H1 (cell line): ENCODE measurements around the gene DIAPH2. TPM values are rescaled to one million over a fixed set of nuclear protein-coding genes. Genes with fewer than 3 reads are reported as not detected.

ENCODE experiments used
- CTCF ChIA-PET: fragments of 300-600 bp; sonication (Branson Sonifier 250); formaldehyde crosslinking; loops from one replicate; lab custom pipeline; 2021; ENCODE audit not compliant: partially characterized antibody; lab: Charles Lee
- POLR2A ChIA-PET: fragments of 300-600 bp; sonication (Branson Sonifier 250); formaldehyde crosslinking; loops from one replicate; lab custom pipeline; 2021; ENCODE audit warnings: inconsistent platforms; ENCODE audit not compliant: partially characterized antibody; lab: Charles Lee
- DNase-seq, 2 experiments: peaks; one replicate each; pipeline versions ENCODE4 v3.0.0 to v3.0.0-alpha.2; 2010 to 2022; ENCODE audit warnings: low spot score in 2 of 2, low read depth in 1 of 2, mixed read lengths in 1 of 2
- FAIRE-seq: peaks from 2 replicates; lab custom pipeline; 2011; peaks lifted over from hg19 to GRCh38; lab: Jason Lieb, UNC
- H2AFZ ChIP-seq: 2 replicates; pipeline ENCODE4 v1.8.1; 2012; ENCODE audit warnings: low read length, inconsistent platforms
- H2AK5ac ChIP-seq: 2 replicates; pipeline ENCODE4 v1.6.1; 2013; ENCODE audit warnings: low read depth, low read length
- H2BK120ac ChIP-seq: replicated peaks from 2 replicates; pipeline ENCODE3; 2013; ENCODE audit warnings: low read depth, low read length, inconsistent platforms
- H2BK12ac ChIP-seq: 2 replicates; pipeline ENCODE4 v1.6.1; 2013; ENCODE audit warnings: low read depth, low read length
- H2BK15ac ChIP-seq: 2 replicates; pipeline ENCODE4 v1.6.1; 2013; ENCODE audit warnings: low read length
- H2BK20ac ChIP-seq: 2 replicates; pipeline ENCODE4 v1.6.1; 2013; ENCODE audit warnings: low read length
- H2BK5ac ChIP-seq: 2 replicates; pipeline ENCODE4 v1.6.1; 2013; ENCODE audit warnings: low read depth, low read length
- H3K14ac ChIP-seq: 2 replicates; pipeline ENCODE4 v1.6.1; 2013; ENCODE audit warnings: inconsistent platforms; ENCODE audit not compliant: insufficient read length
- H3K18ac ChIP-seq: 2 replicates; pipeline ENCODE4 v1.6.1; 2013; ENCODE audit warnings: low read length; ENCODE audit errors: extremely low read depth
- H3K23ac ChIP-seq: 2 replicates; pipeline ENCODE4 v1.6.1; 2013; ENCODE audit warnings: inconsistent platforms; ENCODE audit not compliant: insufficient read length
- H3K23me2 ChIP-seq: 2 replicates; pipeline ENCODE4 v1.6.1; 2013; ENCODE audit warnings: low read depth, low read length
- H3K27ac ChIP-seq: 2 replicates; pipeline ENCODE4 v1.6.1; 2011; ENCODE audit warnings: low read depth, low read length, inconsistent platforms
- H3K27me3 ChIP-seq, 4 experiments: replicated peaks in 1 of 4; 1 replicate in 1 of 4; 2 replicates in 3 of 4; pipeline versions ENCODE4 v1.6.1 to v1.8.1; 2011 to 2013; ENCODE audit warnings: low read length in 3 of 4, mild to moderate bottlenecking in 3 of 4, inconsistent platforms in 2 of 4, mixed read lengths in 2 of 4, moderate library complexity in 1 of 4; ENCODE audit not compliant: control insufficient read depth in 3 of 4, insufficient read depth in 3 of 4; ENCODE audit errors: extremely low read depth in 1 of 4
- H3K36me3 ChIP-seq, 4 experiments: 2 replicates each; pipeline versions ENCODE4 v1.6.1 to v1.8.1; 2011 to 2013; ENCODE audit warnings: mild to moderate bottlenecking in 4 of 4, low read length in 3 of 4, moderate library complexity in 2 of 4, control low read depth in 1 of 4, inconsistent platforms in 1 of 4; ENCODE audit not compliant: insufficient read depth in 4 of 4, control insufficient read depth in 2 of 4
- H3K4ac ChIP-seq: replicated peaks from 2 replicates; pipeline ENCODE3; 2013; ENCODE audit warnings: low read length, low read depth, mixed read lengths, inconsistent platforms; ENCODE audit not compliant: insufficient read length
- H3K4me1 ChIP-seq, 4 experiments: replicated peaks in 1 of 4; 1 replicate in 1 of 4; 2 replicates in 3 of 4; pipeline versions ENCODE4 v1.6.1 to v1.8.1; 2011 to 2013; ENCODE audit warnings: low read length in 3 of 4, inconsistent platforms in 2 of 4, mixed read lengths in 1 of 4; ENCODE audit not compliant: insufficient read depth in 4 of 4, control insufficient read depth in 3 of 4
- H3K4me2 ChIP-seq, 2 experiments: 2 replicates each; pipeline versions ENCODE4 v1.6.1 to v1.8.1; 2011 to 2013; ENCODE audit warnings: low read depth in 2 of 2, low read length in 2 of 2, control low read depth in 1 of 2, inconsistent platforms in 1 of 2, mild to moderate bottlenecking in 1 of 2; ENCODE audit not compliant: insufficient read depth in 1 of 2
- H3K4me3 ChIP-seq, 4 experiments: fragments of 200-600, 300-600 bp in 1 of 4; sonication (generic), shearing (Covaris generic), sonication (Bioruptor Twin) in 1 of 4; 2 replicates each; pipeline versions ENCODE4 v1.5.1 to v1.8.1; 2011 to 2016; ENCODE audit warnings: low read length in 4 of 4, low read depth in 3 of 4, control low read depth in 2 of 4, inconsistent platforms in 2 of 4, mild to moderate bottlenecking in 2 of 4, mixed read lengths in 1 of 4, moderate library complexity in 1 of 4; ENCODE audit not compliant: insufficient read depth in 2 of 4; ENCODE audit errors: extremely low read depth in 1 of 4
- H3K56ac ChIP-seq: replicated peaks from 2 replicates; pipeline ENCODE3; 2013; ENCODE audit warnings: low read depth, mild to moderate bottlenecking, mixed read lengths, low read length, inconsistent platforms; ENCODE audit not compliant: insufficient read length
- H3K79me1 ChIP-seq: 2 replicates; pipeline ENCODE4 v1.6.1; 2013; ENCODE audit warnings: low read depth, low read length, control low read depth
- H3K79me2 ChIP-seq, 2 experiments: 2 replicates each; pipeline versions ENCODE4 v1.6.1 to v1.8.1; 2012 to 2013; ENCODE audit warnings: low read length in 2 of 2, mild to moderate bottlenecking in 2 of 2, inconsistent platforms in 1 of 2; ENCODE audit not compliant: insufficient read depth in 2 of 2, control insufficient read depth in 1 of 2
- H3K9ac ChIP-seq, 4 experiments: replicated peaks in 1 of 4; 1 replicate in 1 of 4; 2 replicates in 3 of 4; pipeline versions ENCODE4 v1.6.1 to v1.8.1; 2011 to 2013; ENCODE audit warnings: low read depth in 3 of 4, low read length in 3 of 4, control low read depth in 2 of 4, mild to moderate bottlenecking in 2 of 4, moderate library complexity in 2 of 4, inconsistent platforms in 1 of 4; ENCODE audit errors: extremely low read depth in 1 of 4
- H3K9me3 ChIP-seq, 2 experiments: 2 replicates each; pipeline versions ENCODE4 v1.6.1 to v1.8.1; 2012 to 2013; ENCODE audit warnings: mild to moderate bottlenecking in 2 of 2, moderate library complexity in 2 of 2, control low read depth in 1 of 2, inconsistent platforms in 1 of 2, low read depth in 1 of 2, low read length in 1 of 2, mixed read lengths in 1 of 2; ENCODE audit not compliant: insufficient read depth in 2 of 2
- H4K20me1 ChIP-seq, 2 experiments: replicated peaks in 1 of 2; 2 replicates each; pipeline versions ENCODE3 to v1.8.1; 2011 to 2013; ENCODE audit warnings: inconsistent platforms in 2 of 2, low read length in 2 of 2, mild to moderate bottlenecking in 1 of 2; ENCODE audit not compliant: insufficient read depth in 2 of 2, control insufficient read depth in 1 of 2
- H4K5ac ChIP-seq: 2 replicates; pipeline ENCODE4 v1.6.1; 2013; ENCODE audit warnings: low read length, low read depth, mixed read lengths, inconsistent platforms; ENCODE audit not compliant: insufficient read length
- H4K8ac ChIP-seq: 2 replicates; pipeline ENCODE4 v1.8.0; 2013; ENCODE audit warnings: mild to moderate bottlenecking, moderate library complexity, low read length, inconsistent platforms; ENCODE audit not compliant: insufficient read depth; ENCODE audit errors: extremely low read depth
- H4K91ac ChIP-seq: replicated peaks from 2 replicates; pipeline ENCODE3; 2013; ENCODE audit warnings: low read length, mixed read lengths, inconsistent platforms; ENCODE audit not compliant: insufficient read length
- ATF2 ChIP-seq: IDR thresholded peaks from 2 replicates; pipeline ENCODE4 v1.6.1; 2012; ENCODE audit warnings: low read length, inconsistent platforms
- ATF3 ChIP-seq: IDR thresholded peaks from 2 replicates; pipeline ENCODE4 v1.6.1; 2011; ENCODE audit warnings: low read depth, mild to moderate bottlenecking, low read length; ENCODE audit not compliant: insufficient read depth
- BRCA1 ChIP-seq: IDR thresholded peaks from 2 replicates; pipeline ENCODE4 v1.6.1; 2012; ENCODE audit warnings: low read depth, low read length, improper control_type of control experiment
- CHD2 ChIP-seq: IDR thresholded peaks from 2 replicates; pipeline ENCODE4 v1.6.1; 2012; ENCODE audit warnings: low read length, improper control_type of control experiment
- KDM5A ChIP-seq: fragments of 200-600 bp; IDR thresholded peaks from 2 replicates; pipeline ENCODE4 v1.7.1; 2012; ENCODE audit warnings: mild to moderate bottlenecking, low read length, inconsistent platforms, mixed read lengths
- MAFK ChIP-seq: IDR thresholded peaks from 2 replicates; pipeline ENCODE4 v1.6.1; 2012; ENCODE audit warnings: low read depth, mild to moderate bottlenecking, improper control_type of control experiment, low read length
- RAD21 ChIP-seq, 2 experiments: IDR thresholded peaks in 1 of 2; conservative IDR thresholded peaks in 1 of 2; 2 replicates each; pipeline ENCODE4 v1.6.1; 2011; ENCODE audit warnings: low read depth in 2 of 2, low read length in 2 of 2, improper control_type of control experiment in 1 of 2, inconsistent platforms in 1 of 2, mild to moderate bottlenecking in 1 of 2, moderate library complexity in 1 of 2
- SIRT6 ChIP-seq: IDR thresholded peaks from one replicate; pipeline ENCODE4 v1.7.1; 2012; ENCODE audit warnings: low read length, inconsistent platforms
- SP2 ChIP-seq: IDR thresholded peaks from 2 replicates; pipeline ENCODE4 v1.6.1; 2012; ENCODE audit warnings: mild to moderate bottlenecking, low read length, inconsistent platforms
- TAF1 ChIP-seq: IDR thresholded peaks from 2 replicates; pipeline ENCODE4 v1.6.1; 2011; ENCODE audit warnings: mild to moderate bottlenecking, low read depth, low read length
- USF2 ChIP-seq: IDR thresholded peaks from 2 replicates; pipeline ENCODE4 v1.6.1; 2011; ENCODE audit warnings: low read length, improper control_type of control experiment
- WGBS, 2 experiments: shearing (Covaris generic) in 1 of 2; methylation state at CpG; one replicate each; pipeline versions ENCODE4 v1.1.6 to v1.1.7; 2013 to 2015; ENCODE audit warnings: low lambda C conversion rate in 2 of 2, mixed read lengths in 2 of 2, inconsistent platforms in 1 of 2, low coverage in 1 of 2, missing lambda C conversion rate in 1 of 2; ENCODE audit not compliant: insufficient replicate concordance in 2 of 2, insufficient coverage in 1 of 2, insufficient read length in 1 of 2; ENCODE audit errors: extremely low coverage in 1 of 2, missing lambda C conversion rate in 1 of 2; 5-methylcytosine and 5-hydroxymethylcytosine counted together
- polyA plus RNA-seq, 7 experiments: library from polyadenylated mRNA; depleted of rRNA in 3 of 7; stranded (reverse) in 5 of 7; unstranded in 2 of 7; fragments of >200 nt in 5 of 7; fragments of 200-250 nt in 2 of 7; gene quantifications; 1 replicate in 5 of 7; 2 replicates in 1 of 7; 4 replicates in 1 of 7; pipeline versions ENCODE4 v1.2.1 to v1.2.3, GENCODE V29; 2011 to 2013; ENCODE audit warnings: missing spikeins in 2 of 7, mixed read lengths in 2 of 7
- total RNA-seq: library from RNA; stranded (reverse); fragmentation: NEBNext Ultra II Directional; extraction: Animal tissue kit (Norgen Biotek cat#: 25700); gene quantifications from 2 replicates; pipeline ENCODE4 v1.2.1, GENCODE V29; 2021

The DIAPH2 gene
- total and polyA plus RNA-seq, 2 of the 8 experiments (the other 6 are each of a cell fraction or from before 2014, with no cell fraction given) = 4.4 to 24.3 TPM

GRCh38 chrX:96689991-96690390 is 5.3 kb downstream of the DIAPH2 start:
- no peak for FAIRE-seq
- no peak for TF ChIP-seq KDM5A
- no peak for TF ChIP-seq CHD2
- no peak for TF ChIP-seq BRCA1
- TF ChIP-seq USF2 = no peak
- TF ChIP-seq SIRT6 = no peak
- TF ChIP-seq MAFK = no peak
- TF ChIP-seq ATF3 = no peak
- no peak for TF ChIP-seq RAD21 (IDR thresholded peaks at IDR 0.05 in 1 of 2, conservative IDR thresholded peaks at IDR 0.05 in 1 of 2; ENCODE audit: low read depth in 2 of 2, low read length in 2 of 2)
- no peak for TF ChIP-seq TAF1
- no peak for TF ChIP-seq ATF2
- no peak for TF ChIP-seq SP2

More at GRCh38 chrX:96689991-96690390, 5.3 kb downstream of the DIAPH2 start:
- H2BK120ac ChIP-seq = no peak overlapping the region
- H2AFZ ChIP-seq = no peak overlapping the region
- no peak overlapping the region for H4K5ac ChIP-seq
- H2BK5ac ChIP-seq = no peak overlapping the region
- DNase-seq = no peak
- H3K4me3 ChIP-seq = no peak overlapping the region
- H3K27ac ChIP-seq = no peak overlapping the region
- H4K8ac ChIP-seq = no peak overlapping the region
- H3K18ac ChIP-seq = no peak overlapping the region
- WGBS, 2 experiments = 78% methylated on average over 2 of the region's 2 CpGs; no CpG with 5 or more reads in 1 of the 2 experiments
- no peaks in the 10 kb centered on the region for H4K20me1 ChIP-seq
- no peak overlapping the region for H2BK20ac ChIP-seq
- no peaks in the 10 kb centered on the region for H3K79me1 ChIP-seq
- no peak overlapping the region for H3K14ac ChIP-seq
- peaks cover 0 to 13% (median 3%) of the 10 kb centered on the region in 4 experiments; a peak in 2 of 7 replicates for H3K4me1 ChIP-seq
- no peak overlapping the region for H4K91ac ChIP-seq
- H3K36me3 ChIP-seq = no peaks in the 10 kb centered on the region
- no peaks in the 10 kb centered on the region for H3K9me3 ChIP-seq
- POLR2A ChIA-PET = interaction anchor here (0.9 kb wide), 1 partner anchor 9 kb away, joined by 3 read pairs; no protein-coding TSS in a partner anchor
- H3K23ac ChIP-seq = no peak overlapping the region
- H2AK5ac ChIP-seq = no peak overlapping the region
- peaks cover 0 to 4% of the 10 kb centered on the region in 2 experiments; a peak in 2 of 4 replicates for H3K79me2 ChIP-seq
- CTCF ChIA-PET = interaction anchor here (0.7 kb wide), 1 partner anchor 71 kb away, joined by 3 read pairs; no protein-coding TSS in a partner anchor
- peaks cover 5% of the 10 kb centered on the region; the same call in 1 of the 2 replicates for H3K23me2 ChIP-seq
- no peak overlapping the region for H3K9ac ChIP-seq
- no peak overlapping the region for H2BK15ac ChIP-seq
- H3K56ac ChIP-seq = no peak overlapping the region
- H2BK12ac ChIP-seq = no peak overlapping the region
- no peak overlapping the region for H3K4ac ChIP-seq
- no peak overlapping the region for H3K4me2 ChIP-seq
- H3K27me3 ChIP-seq = no peaks in the 10 kb centered on the region
